Activated naive CD4-positive, alpha-beta T cell treated with anti-CD3 and anti-CD28 coated beads, Interleukin-2, amount 50 U/mL, for 72 hours (primary cell): ENCODE measurements around the gene ANK3. TPM values are rescaled to one million over a fixed set of nuclear protein-coding genes. Genes with fewer than 3 reads are reported as not detected.

Experiments used
- ATAC-seq, 2 donors: fragments of 150-1000 bp; cut with Tn5 transposase; 2 replicates each; pipeline ENCODE4 v1.10.0; 2021; ENCODE audit warnings: mild to moderate bottlenecking in 2 of 2, moderate library complexity in 2 of 2
- DNase-seq, 2 donors: peaks; one replicate each; pipeline ENCODE4 v3.0.0; 2021 to 2022; ENCODE audit warnings: low spot score in 2 of 2
- H3K27ac Mint-ChIP-seq, 2 donors: one replicate each; pipeline ENCODE4 v1.8.0; 2022; ENCODE audit warnings: mild to moderate bottlenecking in 2 of 2, mixed read lengths in 2 of 2
- H3K36me3 Mint-ChIP-seq, 2 donors: one replicate each; pipeline ENCODE4 v1.8.0; 2022; ENCODE audit warnings: mixed read lengths in 2 of 2
- H3K9me3 Mint-ChIP-seq, 2 donors: one replicate each; pipeline ENCODE4 v1.8.0; 2022; ENCODE audit warnings: mixed read lengths in 2 of 2
- total RNA-seq, 2 donors: library from RNA; stranded (reverse); gene quantifications; one replicate each; pipeline ENCODE4 v1.2.3, GENCODE V29; 2022

Gene ANK3
- total RNA-seq, 2 donors from 2014 or later: 50.5 to 53.7 TPM

DNA sequence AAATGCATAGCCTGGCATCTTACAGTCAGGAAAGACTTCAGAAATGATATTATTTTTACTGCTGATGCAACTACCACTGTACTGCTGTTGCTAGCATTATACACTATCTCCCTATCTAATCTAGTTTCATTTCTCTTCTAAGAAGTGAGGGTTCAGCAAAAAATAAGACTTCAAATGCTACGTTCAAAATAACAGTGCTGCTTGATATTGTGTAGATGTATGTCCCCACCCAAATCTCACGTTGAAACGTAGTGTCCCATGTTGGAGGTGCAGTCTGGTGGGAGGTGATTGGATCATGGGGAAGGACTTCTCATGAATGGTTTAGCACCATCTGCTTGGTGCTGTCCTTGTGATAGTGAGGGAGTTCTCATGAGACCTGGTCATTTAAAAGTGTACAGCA lies 129.4 kb downstream of the ANK3 start:
- Mint-ChIP-seq H3K27ac (no peak overlapping the region), H3K36me3 (peaks cover 0 to 17% of the 10 kb centered on the region in 2 donors), H3K9me3 (no peaks in the 10 kb centered on the region)
- ATAC-seq: no peak
- no peak for DNase-seq

DNA sequence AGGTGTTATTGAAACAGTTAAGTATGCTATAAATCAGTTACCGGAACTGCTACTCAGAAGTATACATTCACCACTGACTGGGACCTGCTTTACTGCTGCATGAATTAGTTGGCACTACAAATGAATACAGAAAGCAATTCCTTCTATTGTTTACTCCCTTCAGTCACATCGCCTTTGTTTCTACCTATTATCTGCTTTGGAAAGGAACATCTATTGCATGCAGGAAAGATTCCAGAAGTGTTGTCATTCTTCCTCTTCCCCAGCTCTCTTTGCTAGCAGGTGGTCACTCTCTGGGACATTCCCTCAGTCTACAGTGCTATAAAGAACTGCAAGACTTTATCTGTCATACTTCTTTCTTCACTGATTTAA lies 131.3 kb downstream of the ANK3 start:
- Mint-ChIP-seq H3K36me3 (peaks cover 0 to 14% of the 10 kb centered on the region in 2 donors), H3K27ac (no peak overlapping the region), H3K9me3 (no peaks in the 10 kb centered on the region)
- no peak for DNase-seq
- ATAC-seq: no peak

DNA sequence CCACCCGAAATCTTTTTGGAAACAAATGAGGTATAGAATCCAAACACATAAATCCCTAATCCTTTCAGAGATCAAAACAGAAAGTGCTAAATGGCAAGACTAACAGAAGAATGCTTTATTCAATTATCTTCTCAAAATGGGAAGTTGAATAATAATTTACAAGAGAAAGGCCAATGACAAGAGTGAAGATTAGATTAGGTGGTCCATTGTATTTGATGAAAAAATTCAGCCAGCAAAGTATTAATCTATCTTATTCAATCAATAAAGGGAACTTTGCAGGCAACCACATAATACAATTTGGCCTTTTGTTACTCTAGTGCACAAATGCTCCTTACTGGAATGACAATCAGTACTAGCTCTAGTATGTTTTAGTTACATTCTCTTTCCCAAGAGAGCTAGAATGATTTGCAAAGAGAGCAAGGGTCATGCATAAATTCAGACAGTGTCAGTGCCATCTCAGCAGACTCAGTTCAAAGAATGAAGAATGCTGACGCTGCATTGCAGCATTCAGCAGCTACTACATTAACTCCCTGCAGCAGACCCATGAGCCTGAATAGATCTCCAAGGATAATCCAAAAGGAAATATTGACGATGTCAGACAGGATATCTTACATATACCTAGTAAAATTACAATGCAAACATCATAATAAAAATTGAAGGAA lies 131.8 kb downstream of the ANK3 start:
- no peak for DNase-seq
- H3K36me3 Mint-ChIP-seq: peaks cover 0 to 9% of the 10 kb centered on the region in 2 donors
- H3K27ac Mint-ChIP-seq: no peak overlapping the region
- ATAC-seq: no peak
- H3K9me3 Mint-ChIP-seq: no peaks in the 10 kb centered on the region

DNA sequence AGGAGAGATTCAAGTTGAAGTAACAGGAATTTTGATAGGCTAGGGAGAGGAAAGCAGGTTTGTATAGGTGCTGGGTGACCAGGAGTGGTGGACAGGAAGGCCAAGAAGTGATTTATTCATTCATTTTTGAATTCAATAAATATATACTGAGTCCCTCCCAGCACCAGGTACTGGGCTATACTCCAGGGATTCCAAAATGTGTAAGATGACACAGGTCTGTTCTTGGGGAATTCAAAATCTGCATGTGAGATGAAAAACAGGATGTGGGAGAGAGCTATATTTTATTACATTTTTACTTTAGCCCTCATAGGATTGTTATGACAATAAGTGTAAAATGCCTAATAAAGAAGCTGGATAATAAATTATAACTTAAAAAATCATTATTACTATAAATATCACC lies 134.9 kb downstream of the ANK3 start:
- Mint-ChIP-seq H3K27ac (no peak overlapping the region), H3K36me3 (no peaks in the 10 kb centered on the region)

DNA sequence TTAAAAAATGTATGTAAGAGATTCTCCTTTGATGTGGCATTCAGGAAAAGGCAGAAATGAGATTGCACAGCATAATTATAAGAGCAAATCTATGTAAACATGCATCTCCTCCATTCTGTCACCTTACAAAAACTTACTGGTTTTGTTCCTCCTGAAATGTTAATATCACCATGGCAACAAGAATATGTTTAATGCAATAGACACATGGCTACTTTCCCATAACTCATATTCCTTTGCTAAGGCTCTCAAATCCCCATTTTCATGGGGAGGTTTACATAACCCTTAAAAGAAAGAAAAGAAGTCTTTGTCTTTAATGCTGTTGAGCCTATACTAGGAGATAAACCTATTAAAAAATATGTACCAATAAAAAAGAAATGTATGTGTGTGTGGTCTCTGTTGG lies 136.2 kb downstream of the ANK3 start:
- Mint-ChIP-seq H3K9me3 (no peaks in the 10 kb centered on the region), H3K27ac (no peak overlapping the region), H3K36me3 (no peaks in the 10 kb centered on the region)
- ATAC-seq (no peak), DNase-seq (no peak)

More for the DNA sequence above, 134.9 kb downstream of the ANK3 start:
- ATAC-seq: no peak
- no peak for DNase-seq
- H3K9me3 Mint-ChIP-seq: no peaks in the 10 kb centered on the region

DNA sequence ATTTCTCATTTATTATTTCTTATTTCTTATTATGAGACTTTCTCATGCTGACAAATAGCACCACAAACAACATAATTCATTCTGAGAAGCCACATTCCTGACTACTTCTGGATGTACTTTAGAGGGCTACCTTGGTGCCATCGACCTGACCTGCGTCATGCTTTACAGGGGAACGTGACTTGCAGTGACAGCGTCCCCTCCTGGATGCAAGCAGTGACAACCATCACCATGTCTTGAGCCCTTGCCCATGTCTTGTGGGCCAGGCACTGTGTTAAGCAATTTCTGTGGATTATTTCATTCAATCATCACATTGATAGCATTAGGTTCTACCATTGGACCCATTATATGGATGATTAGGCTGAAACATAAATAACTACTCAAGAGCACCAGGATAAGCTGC lies 137.0 kb downstream of the ANK3 start:
- H3K27ac Mint-ChIP-seq: no peak overlapping the region
- no peaks in the 10 kb centered on the region for H3K9me3 Mint-ChIP-seq
- no peaks in the 10 kb centered on the region for H3K36me3 Mint-ChIP-seq
- DNase-seq (no peak), ATAC-seq (no peak)

DNA sequence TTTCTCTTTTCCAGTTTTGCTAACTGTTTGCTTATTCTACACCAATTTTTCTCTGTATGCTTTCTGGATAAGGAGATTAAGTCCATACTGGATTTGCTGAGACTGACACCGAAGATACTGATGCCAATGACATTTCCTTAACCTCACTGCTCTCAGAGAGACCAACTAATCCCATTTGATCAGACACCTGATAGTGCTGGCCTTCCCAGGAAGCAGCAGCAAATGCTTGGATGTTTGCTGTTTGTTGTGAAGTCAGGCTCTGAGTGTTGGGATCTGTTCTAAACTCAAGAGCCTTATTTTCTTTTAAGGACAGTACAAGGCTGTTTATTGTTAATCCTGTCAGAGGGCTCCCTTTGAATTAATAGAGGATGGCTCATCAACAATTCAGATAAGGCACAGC lies 143.3 kb downstream of the ANK3 start:
- H3K36me3 Mint-ChIP-seq: no peaks in the 10 kb centered on the region
- H3K27ac Mint-ChIP-seq: no peak overlapping the region
- no peak for DNase-seq
- no peak for ATAC-seq
- no peaks in the 10 kb centered on the region for H3K9me3 Mint-ChIP-seq

DNA sequence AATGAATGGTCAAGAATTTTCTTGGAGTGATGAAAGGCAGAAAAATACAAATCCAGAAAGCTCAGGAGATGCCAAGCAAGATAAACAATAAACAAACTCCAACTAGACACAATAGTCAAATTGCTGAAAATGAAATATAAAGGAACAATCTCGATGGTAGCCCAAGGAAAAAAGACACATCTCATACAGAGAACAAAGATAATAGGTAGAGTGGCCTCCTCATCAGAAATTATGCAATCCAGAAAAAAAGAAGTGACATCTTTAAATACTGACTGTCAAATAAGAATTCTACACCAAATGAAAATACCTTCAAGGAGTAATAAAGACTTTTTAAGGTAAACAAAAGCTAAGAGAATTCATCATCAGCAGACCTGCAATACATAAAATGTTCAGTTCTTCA lies 150.4 kb downstream of the ANK3 start:
- Mint-ChIP-seq H3K27ac (no peak overlapping the region), H3K36me3 (no peaks in the 10 kb centered on the region), H3K9me3 (no peaks in the 10 kb centered on the region)
- no peak for DNase-seq
- ATAC-seq: no peak

DNA sequence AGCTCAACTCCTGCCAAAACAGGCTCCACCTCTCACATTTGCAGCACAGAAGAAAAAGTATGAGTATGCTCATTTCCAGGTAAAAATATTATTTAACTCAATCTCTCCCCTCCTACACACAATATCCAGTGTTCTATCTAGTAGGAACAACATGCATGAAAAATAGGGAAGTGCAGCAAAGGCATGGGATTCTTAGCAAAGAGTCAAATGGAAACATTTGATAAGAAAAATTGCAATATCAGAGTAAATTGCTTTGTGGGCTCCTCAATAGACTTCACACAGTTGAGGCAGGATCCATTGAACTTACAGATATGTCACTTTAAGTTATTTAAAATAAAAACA lies 150.9 kb downstream of the ANK3 start:
- DNase-seq (no peak), ATAC-seq (no peak)
- no peaks in the 10 kb centered on the region for H3K36me3 Mint-ChIP-seq
- peak overlapping the region in 1 of 2 donors; percentile 71 for H3K27ac Mint-ChIP-seq
- no peaks in the 10 kb centered on the region for H3K9me3 Mint-ChIP-seq

DNA sequence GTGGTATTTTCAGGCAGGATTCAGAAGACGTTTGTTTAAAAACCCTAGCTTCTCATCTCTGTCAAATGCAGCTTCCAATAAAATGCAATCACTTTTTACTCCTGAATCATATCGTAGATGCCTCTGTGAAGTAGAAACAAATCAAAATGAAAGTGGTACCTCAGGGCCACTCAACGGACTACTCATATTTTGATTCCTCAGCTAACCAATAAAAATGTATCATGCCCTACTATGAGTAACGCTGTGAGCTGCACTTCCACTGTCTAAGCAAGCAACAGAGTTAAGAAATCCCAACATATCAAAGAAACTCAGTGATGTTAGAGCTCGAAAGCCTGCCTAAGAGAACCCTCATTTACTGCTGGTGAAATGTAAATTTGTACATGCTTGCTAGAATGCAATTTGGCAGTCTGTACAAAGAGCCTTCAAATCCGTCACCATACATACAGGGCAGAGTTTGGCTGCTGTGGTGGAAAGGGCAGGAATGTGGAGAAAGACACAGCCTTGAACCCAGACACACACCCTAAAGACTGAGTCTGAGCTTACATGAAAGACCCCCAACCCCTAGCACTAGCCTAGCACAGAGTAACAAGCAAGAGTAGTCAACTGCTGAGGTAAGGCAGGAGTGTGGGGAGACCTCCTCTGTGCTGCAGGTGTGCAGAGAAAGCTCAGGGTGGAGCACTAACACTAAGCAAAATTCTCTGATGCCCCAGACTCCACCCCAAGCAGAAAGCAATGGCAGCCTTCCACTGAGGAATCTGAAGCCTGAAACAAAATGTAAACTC lies 151.5 kb downstream of the ANK3 start:
- ATAC-seq: peak; percentile 94 to 97
- no peaks in the 10 kb centered on the region for H3K36me3 Mint-ChIP-seq
- peak overlapping the region; percentile 68 to 71 for H3K27ac Mint-ChIP-seq
- no peak for DNase-seq
- no peaks in the 10 kb centered on the region for H3K9me3 Mint-ChIP-seq

DNA sequence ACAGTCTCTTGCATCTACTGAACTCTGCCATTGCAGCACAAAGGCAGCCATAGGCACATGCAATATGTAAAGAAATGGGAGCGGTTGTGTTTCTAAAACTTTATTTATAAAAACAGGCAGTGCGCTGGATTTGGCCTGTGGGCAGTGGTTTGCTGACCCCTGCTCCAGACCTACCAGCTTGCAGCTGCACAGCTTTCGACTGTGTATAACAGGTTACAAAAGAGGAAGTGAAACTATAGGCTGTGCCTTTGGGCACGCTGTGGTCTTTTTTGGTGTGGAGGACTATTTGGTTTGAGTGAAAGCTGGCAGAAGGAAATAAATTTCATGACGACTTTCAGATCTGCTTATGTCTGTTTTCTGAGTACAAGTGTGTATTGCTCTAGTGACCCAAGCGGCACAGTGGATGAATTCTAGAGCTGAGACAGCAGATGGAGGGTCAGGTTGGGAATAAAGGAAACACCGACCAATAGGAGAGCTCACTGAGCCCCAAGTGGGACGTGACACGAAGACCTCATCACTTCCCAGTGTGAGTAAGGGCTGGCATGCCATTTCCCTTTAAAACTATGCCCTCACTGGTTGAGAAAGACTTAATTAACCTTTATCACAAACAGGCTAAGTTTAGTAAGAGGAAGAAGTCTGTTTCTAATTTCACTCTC lies 152.7 kb downstream of the ANK3 start:
- Mint-ChIP-seq H3K27ac (peak overlapping the region; percentile 11 to 71), H3K36me3 (no peaks in the 10 kb centered on the region), H3K9me3 (no peaks in the 10 kb centered on the region)
- ATAC-seq (peak; percentile 45 to 68), DNase-seq (no peak)

DNA sequence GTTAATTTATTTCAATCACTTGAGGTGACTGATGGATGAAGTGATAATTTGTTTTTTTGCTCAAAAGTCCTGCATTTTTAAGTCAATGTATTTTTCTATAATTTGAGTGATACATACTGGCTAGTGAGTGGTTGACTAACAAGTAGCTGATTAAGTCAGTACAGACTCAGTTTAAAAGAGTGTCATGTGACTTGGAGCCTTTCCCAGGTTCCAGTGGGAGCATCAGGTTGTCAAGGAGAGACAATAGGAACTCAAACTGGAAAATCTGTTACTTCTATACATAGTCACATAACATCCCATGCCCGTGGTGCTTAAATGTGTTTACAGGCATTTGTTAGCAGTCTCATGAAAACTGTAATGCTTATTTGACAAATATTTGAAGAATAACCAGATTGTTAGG lies 154.7 kb downstream of the ANK3 start:
- ATAC-seq (no peak), DNase-seq (no peak)
- no peaks in the 10 kb centered on the region for H3K9me3 Mint-ChIP-seq
- no peak overlapping the region for H3K27ac Mint-ChIP-seq
- no peaks in the 10 kb centered on the region for H3K36me3 Mint-ChIP-seq

DNA sequence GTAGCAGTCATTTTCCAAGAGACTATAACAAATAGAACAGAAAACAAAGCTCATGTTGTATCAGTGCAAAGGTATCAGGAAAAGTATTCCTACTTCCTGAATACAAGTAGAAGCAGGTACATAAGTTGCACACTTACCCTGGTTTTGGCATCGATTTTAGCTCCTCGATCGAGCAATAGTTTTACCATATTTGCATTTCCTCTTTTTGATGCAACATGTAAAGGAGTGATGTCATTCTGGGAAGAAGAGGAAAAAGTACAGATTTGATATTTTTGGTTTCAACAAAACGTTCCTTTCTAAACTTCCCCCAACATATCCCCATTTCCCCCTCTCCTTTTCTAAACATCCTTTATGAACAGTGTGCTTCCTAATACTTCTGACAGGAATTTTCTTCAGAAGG lies 155.1 kb downstream of the ANK3 start:
- DNase-seq: no peak
- ATAC-seq: no peak
- Mint-ChIP-seq H3K36me3 (no peaks in the 10 kb centered on the region), H3K9me3 (no peaks in the 10 kb centered on the region), H3K27ac (no peak overlapping the region)

DNA sequence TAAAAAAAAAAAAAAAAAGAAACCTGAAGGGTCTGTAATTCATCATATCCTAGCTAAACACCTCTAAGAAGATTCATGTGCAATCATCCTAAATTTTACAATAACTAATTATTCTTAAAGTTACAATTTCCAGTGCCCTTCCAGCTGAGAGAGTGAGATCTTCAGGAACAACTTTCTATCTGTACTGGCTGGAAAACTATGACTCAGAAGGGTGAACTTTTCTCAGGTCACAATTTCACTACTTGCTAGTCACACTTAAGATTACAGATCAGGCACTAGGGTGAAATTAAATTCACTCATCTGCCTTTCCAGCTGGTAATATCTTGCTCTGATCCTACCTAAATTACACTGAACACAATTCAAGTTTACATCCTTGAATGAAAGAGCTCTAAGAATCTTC lies 158.8 kb downstream of the ANK3 start:
- no peak for ATAC-seq
- no peak overlapping the region for H3K27ac Mint-ChIP-seq
- DNase-seq: no peak
- no peaks in the 10 kb centered on the region for H3K36me3 Mint-ChIP-seq
- H3K9me3 Mint-ChIP-seq: no peaks in the 10 kb centered on the region

DNA sequence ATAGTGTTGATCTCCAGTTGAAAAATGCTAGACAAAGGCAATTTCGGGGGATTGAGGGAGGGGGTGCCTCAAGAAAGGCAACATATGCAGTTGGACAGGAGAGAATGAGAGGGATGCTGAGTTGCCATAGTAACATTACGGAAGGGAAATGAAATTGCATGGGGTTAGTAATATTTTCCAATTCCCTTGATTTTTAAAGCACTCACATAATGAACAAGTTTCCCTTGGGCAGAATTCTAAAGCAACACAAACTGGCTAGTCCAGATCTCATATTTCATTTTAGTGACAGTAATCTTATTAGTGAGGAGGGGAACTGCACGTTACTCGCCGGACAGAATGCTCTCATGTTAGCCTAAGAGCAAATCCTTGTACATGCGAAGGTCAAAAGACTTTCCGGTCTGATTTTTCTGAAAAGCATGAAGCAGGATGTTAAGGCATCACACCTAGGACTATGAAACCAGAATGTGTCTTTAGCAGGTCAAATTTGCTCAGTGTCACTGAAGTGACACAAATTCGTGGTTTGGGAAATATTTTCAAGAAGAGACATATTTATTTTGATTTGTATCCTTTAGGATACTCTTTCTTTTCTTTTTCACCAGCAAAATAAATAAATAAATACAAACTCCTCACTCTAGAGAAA lies 165.5 kb downstream of the ANK3 start:
- peaks cover 2% of the 10 kb centered on the region in 2 donors for H3K9me3 Mint-ChIP-seq
- DNase-seq (no peak), ATAC-seq (no peak)
- no peak overlapping the region for H3K27ac Mint-ChIP-seq
- peaks cover 3% of the 10 kb centered on the region in 2 donors for H3K36me3 Mint-ChIP-seq

DNA sequence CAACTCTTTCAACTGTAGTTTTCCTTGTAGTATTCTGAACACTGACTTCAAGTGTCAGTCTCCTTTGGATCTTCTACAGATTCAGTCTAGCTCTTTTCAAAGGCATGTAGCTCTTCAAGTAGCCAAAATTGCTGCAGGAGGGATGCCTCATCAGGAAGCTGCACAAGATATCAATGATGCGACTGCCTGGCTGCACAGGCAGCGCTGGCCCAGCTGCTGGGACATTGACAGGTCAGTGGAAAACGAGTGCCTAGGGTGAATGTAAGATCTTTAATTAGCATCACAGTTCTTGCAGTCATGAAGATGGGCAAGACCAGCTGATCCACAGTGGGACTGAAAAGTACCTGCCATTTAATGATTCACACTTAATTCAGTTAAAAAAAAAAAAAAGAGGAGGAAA lies 167.6 kb downstream of the ANK3 start:
- Mint-ChIP-seq H3K9me3 (peaks cover 12 to 15% of the 10 kb centered on the region in 2 donors), H3K36me3 (peaks cover 10 to 14% of the 10 kb centered on the region in 2 donors), H3K27ac (no peak overlapping the region)
- no peak for ATAC-seq
- DNase-seq: no peak

DNA sequence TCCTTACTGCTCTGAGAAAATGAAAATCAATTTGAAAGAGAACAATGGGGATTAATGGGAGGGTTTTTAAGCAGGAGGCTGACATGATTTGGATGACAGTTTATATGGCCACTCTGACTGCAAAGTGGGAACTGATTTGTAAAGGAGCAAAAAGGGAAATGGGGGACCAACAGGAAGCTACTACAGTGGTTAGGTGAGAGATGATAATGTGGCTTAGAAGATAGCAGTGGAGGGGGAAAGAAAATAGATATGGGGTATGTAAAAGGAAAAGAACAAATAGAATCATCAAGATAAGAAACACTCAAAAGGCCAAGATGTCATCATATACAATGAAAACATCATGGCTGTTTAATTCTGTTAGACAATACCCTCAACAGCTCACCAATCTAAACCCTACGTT lies 177.5 kb downstream of the ANK3 start:
- Mint-ChIP-seq H3K9me3 (peaks cover 13 to 23% of the 10 kb centered on the region in 2 donors), H3K36me3 (peaks cover 30 to 44% of the 10 kb centered on the region in 2 donors), H3K27ac (no peak overlapping the region)

More for the DNA sequence above, 177.5 kb downstream of the ANK3 start:
- DNase-seq: no peak
- ATAC-seq: no peak
